ENCODE results near the gene ESRRA. TPM values are rescaled to one million over a fixed set of nuclear protein-coding genes. Genes with fewer than 3 reads are reported as not detected.

Gene ESRRA
- total RNA-seq, 6 experiments from 2014 or later: 28.5 to 82.6 (median 47.7) TPM

- no peak for DNase-seq
- intact Hi-C loops (cut with DNase I): no loop called here
- peaks cover 0 to 31% (median 7%) of the 10 kb centered on the region in 4 donors for H3K4me1 ChIP-seq
- no peak overlapping the region for H3K27ac ChIP-seq
- H3K9me3 ChIP-seq: no peaks in the 10 kb centered on the region
- peaks cover 0 to 44% of the 10 kb centered on the region in 2 donors for H3K27me3 ChIP-seq
- no peak for TF ChIP-seq CTCF (IDR thresholded peaks at IDR 0.05)
- TF ChIP-seq POLR2A (IDR thresholded peaks at IDR 0.05): no peak
- H3K4me3 ChIP-seq: no peak overlapping the region
- ATAC-seq: no peak
- H3K36me3 ChIP-seq: no peaks in the 10 kb centered on the region
- 67% methylated on average over 1 of the region's 4 CpGs for WGBS (ENCODE audit: insufficient coverage, low coverage, low lambda C conversion rate, missing lambda C conversion rate)
These were observed 9.6 kb upstream of the ESRRA start for GRCh38 chr11:64295760-64296159.

DNA sequence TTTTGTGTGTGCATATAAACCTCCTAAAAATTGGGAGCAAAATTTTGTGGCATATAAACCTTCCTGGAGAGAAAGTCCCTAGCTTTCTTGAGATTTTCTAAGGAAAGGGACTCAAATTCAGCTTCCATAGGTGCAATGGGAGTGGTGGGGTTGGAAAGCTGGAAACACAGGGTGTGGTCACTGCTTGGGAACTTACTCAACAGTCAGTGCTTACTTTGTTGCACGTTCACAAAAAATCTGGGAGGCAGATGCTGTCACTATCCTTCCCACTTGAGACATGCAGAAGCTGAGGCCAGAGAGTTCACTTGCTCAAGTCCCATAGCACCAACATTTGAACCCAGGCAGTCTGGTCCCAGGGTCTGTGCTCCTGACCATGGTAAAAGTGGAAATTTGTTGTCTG is 9.1 kb upstream of the ESRRA start:
- Histone ChIP-seq H3K36me3 (no peaks in the 10 kb centered on the region), H3K27me3 (peaks cover 0 to 44% of the 10 kb centered on the region in 2 donors), H3K4me3 (no peak overlapping the region), H3K4me1 (peaks cover 0 to 32% (median 7%) of the 10 kb centered on the region in 4 donors), H3K9me3 (no peaks in the 10 kb centered on the region), H3K27ac (no peak overlapping the region)
- WGBS (ENCODE audit: insufficient coverage, low coverage, low lambda C conversion rate, missing lambda C conversion rate): no CpG with 5 or more reads among the region's 1 CpG
- no peak for DNase-seq
- ATAC-seq: no peak
- no peak for TF ChIP-seq POLR2A (IDR thresholded peaks at IDR 0.05)
- no peak for TF ChIP-seq CTCF (IDR thresholded peaks at IDR 0.05)
- intact Hi-C loops (cut with DNase I): no loop called here

- 7% methylated on average over 3 of the region's 34 CpGs for WGBS (ENCODE audit: insufficient coverage, low coverage, low lambda C conversion rate, missing lambda C conversion rate)
- Histone ChIP-seq H3K36me3 (no peaks in the 10 kb centered on the region), H3K27ac (no peak overlapping the region), H3K27me3 (peaks cover 0 to 44% of the 10 kb centered on the region in 2 donors), H3K4me1 (peaks cover 0 to 24% (median 7%) of the 10 kb centered on the region in 4 donors), H3K9me3 (no peaks in the 10 kb centered on the region), H3K4me3 (no peak overlapping the region)
- no peak for TF ChIP-seq CTCF (IDR thresholded peaks at IDR 0.05)
- no peak for TF ChIP-seq POLR2A (IDR thresholded peaks at IDR 0.05)
- intact Hi-C loops (cut with DNase I): no loop called here
- DNase-seq (no peak), ATAC-seq (no peak)
These were observed 8.3 kb upstream of the ESRRA start for GRCh38 chr11:64296830-64297698.

- H3K4me1 ChIP-seq: peaks cover 0 to 21% (median 7%) of the 10 kb centered on the region in 4 donors
- H3K36me3 ChIP-seq: no peaks in the 10 kb centered on the region
- H3K4me3 ChIP-seq: no peak overlapping the region
- intact Hi-C loops (cut with DNase I): no loop called here
- 23% methylated on average over 11 of the region's 18 CpGs for WGBS (ENCODE audit: insufficient coverage, low coverage, low lambda C conversion rate, missing lambda C conversion rate)
- DNase-seq (no peak), ATAC-seq (no peak)
- no peaks in the 10 kb centered on the region for H3K9me3 ChIP-seq
- TF ChIP-seq POLR2A (IDR thresholded peaks at IDR 0.05): no peak
- TF ChIP-seq CTCF (IDR thresholded peaks at IDR 0.05): no peak
- no peak overlapping the region for H3K27ac ChIP-seq
- H3K27me3 ChIP-seq: peaks cover 0 to 40% of the 10 kb centered on the region in 2 donors
These were observed 7.5 kb upstream of the ESRRA start for GRCh38 chr11:64297699-64298358.
